Lower lobe of right lung (tissue), 1 donor: ENCODE results near the gene PEX12. TPM values are rescaled to one million over a fixed set of nuclear protein-coding genes. Genes with fewer than 3 reads are reported as not detected.

Source experiments
- total RNA-seq: library from RNA; stranded (reverse); fragmentation: NEBNext Ultra II Directional; extraction: Animal tissue kit (Norgen Biotek cat#: 25700); gene quantifications from one replicate; pipeline ENCODE4 v1.2.1, GENCODE V29; 2021
- donor health status: DM: no; HTN: yes; CAD: no; lungs with severe emphysema.

PEX12 gene
- total RNA-seq, 1 donor from 2014 or later, result 7.0 TPM

Other genes starting within 250 kb of the PEX12 start
- 118 TPM for gene SLFN11, start 204.9 kb downstream of the PEX12 start, total RNA-seq
- 16.7 TPM for gene SLFN12, start 146.1 kb downstream of the PEX12 start, total RNA-seq
- 27.1 TPM for gene SLFN13, start 129.8 kb downstream of the PEX12 start, total RNA-seq
- gene SLFN12L, start 40.9 kb downstream of the PEX12 start, total RNA-seq, result 4.0 TPM
- 0.59 TPM for gene SLFN14, start 17.8 kb downstream of the PEX12 start, total RNA-seq
- gene AP2B1, start 8.8 kb upstream of the PEX12 start, total RNA-seq, result 145 TPM
- 1.9 TPM for gene RASL10B, start 153.1 kb upstream of the PEX12 start, total RNA-seq
- 3.1 TPM for gene GAS2L2, start 174.7 kb upstream of the PEX12 start, total RNA-seq
- not detected for gene C17orf50, start 182.3 kb upstream of the PEX12 start, total RNA-seq
- 40.9 TPM for gene MMP28, start 217.1 kb upstream of the PEX12 start, total RNA-seq
- 143 TPM for gene TAF15, start 230.9 kb upstream of the PEX12 start, total RNA-seq